Subcutaneous abdominal adipose tissue (tissue), 5 donors: ENCODE results near the gene SYT7.
"Not testable (repeated sequence)": the region's sequence is repeated elsewhere in the genome, so short reads cannot be mapped to it uniquely, and the experiment has no call there.

Source experiments
- H3K27ac ChIP-seq: one replicate; pipeline ENCODE4 v1.7.0; 2013; ENCODE audit warnings: low read depth, mild to moderate bottlenecking, inconsistent platforms, low read length, moderate library complexity
- H3K27me3 ChIP-seq, 5 donors: one replicate each; pipeline ENCODE4 v1.7.0; 2013; ENCODE audit warnings: low read length in 5 of 5, inconsistent platforms in 1 of 5; ENCODE audit not compliant: control insufficient read depth in 5 of 5, insufficient read depth in 4 of 5
- H3K36me3 ChIP-seq, 5 donors: one replicate each; pipeline ENCODE4 v1.7.0; 2013; ENCODE audit warnings: low read length in 5 of 5; ENCODE audit not compliant: control insufficient read depth in 5 of 5, insufficient read depth in 5 of 5
- H3K4me1 ChIP-seq, 5 donors: one replicate each; pipeline ENCODE4 v1.7.0; 2013; ENCODE audit warnings: low read length in 5 of 5, mild to moderate bottlenecking in 3 of 5, moderate library complexity in 1 of 5; ENCODE audit not compliant: control insufficient read depth in 5 of 5, insufficient read depth in 5 of 5
- H3K4me3 ChIP-seq, 5 donors: one replicate each; pipeline ENCODE4 v1.7.0; 2013; ENCODE audit warnings: low read length in 5 of 5, low read depth in 1 of 5
- H3K9ac ChIP-seq, 5 donors: one replicate each; pipeline ENCODE4 v1.7.0; 2013; ENCODE audit warnings: low read length in 5 of 5, mild to moderate bottlenecking in 4 of 5, moderate library complexity in 3 of 5
- H3K9me3 ChIP-seq, 5 donors: one replicate each; pipeline ENCODE4 v1.7.0; 2013; ENCODE audit warnings: low read length in 5 of 5; ENCODE audit not compliant: control insufficient read depth in 5 of 5
- donor health status: healthy.
- donor health status: healthy.
- donor health status: healthy.
- donor health status: healthy.
- donor health status: healthy.

Gene SYT7

GRCh38 chr11:61619471-61620226 lies 38.8 kb upstream of the SYT7 start:
- Histone ChIP-seq H3K36me3 (no peaks in the 10 kb centered on the region), H3K4me1 (no peaks in the 10 kb centered on the region), H3K27me3 (peaks cover 2 to 24% (median 5%) of the 10 kb centered on the region in 5 donors), H3K27ac (no peak overlapping the region), H3K4me3 (no peak overlapping the region), H3K9me3 (no peaks in the 10 kb centered on the region), H3K9ac (no peak overlapping the region)

- Histone ChIP-seq H3K27me3 (peaks cover 2 to 24% (median 7%) of the 10 kb centered on the region in 5 donors), H3K9ac (no peak overlapping the region), H3K9me3 (no peaks in the 10 kb centered on the region), H3K27ac (no peak overlapping the region), H3K36me3 (no peaks in the 10 kb centered on the region), H3K4me3 (no peak overlapping the region), H3K4me1 (no peaks in the 10 kb centered on the region)
Observed at GRCh38 chr11:61618978-61619377, 38.1 kb upstream of the SYT7 start.

- Histone ChIP-seq H3K27ac (no peak overlapping the region), H3K9ac (no peak overlapping the region), H3K9me3 (no peaks in the 10 kb centered on the region), H3K27me3 (peaks cover 7 to 30% (median 10%) of the 10 kb centered on the region in 5 donors), H3K36me3 (no peaks in the 10 kb centered on the region), H3K4me3 (no peak overlapping the region), H3K4me1 (no peaks in the 10 kb centered on the region)
Observed at GRCh38 chr11:61617515-61617914, 36.6 kb upstream of the SYT7 start.

- H3K9ac ChIP-seq: no peak overlapping the region
- H3K27ac ChIP-seq: no peak overlapping the region
- no peak overlapping the region for H3K4me3 ChIP-seq
- H3K27me3 ChIP-seq: peaks cover 7 to 30% (median 11%) of the 10 kb centered on the region in 5 donors
- H3K4me1 ChIP-seq: no peaks in the 10 kb centered on the region
- H3K36me3 ChIP-seq: no peaks in the 10 kb centered on the region
- peaks cover 0 to 5% (median 0%) of the 10 kb centered on the region in 5 donors for H3K9me3 ChIP-seq
Observed at GRCh38 chr11:61616434-61616833, 35.6 kb upstream of the SYT7 start.

- not testable (repeated sequence) for H3K9me3 ChIP-seq, H3K4me3 ChIP-seq, H3K4me1 ChIP-seq, H3K36me3 ChIP-seq, H3K27ac ChIP-seq, H3K9ac ChIP-seq
- peaks cover 7 to 30% (median 22%) of the 10 kb centered on the region in 5 donors for H3K27me3 ChIP-seq
Observed at GRCh38 chr11:61614782-61615181, 33.9 kb upstream of the SYT7 start.

- Histone ChIP-seq H3K27ac (no peak overlapping the region), H3K36me3 (no peaks in the 10 kb centered on the region), H3K9me3 (peaks cover 0 to 5% (median 0%) of the 10 kb centered on the region in 5 donors), H3K27me3 (peaks cover 2 to 33% (median 24%) of the 10 kb centered on the region in 5 donors), H3K4me3 (no peak overlapping the region), H3K4me1 (no peaks in the 10 kb centered on the region), H3K9ac (no peak overlapping the region)
Observed at GRCh38 chr11:61613870-61614269, 33.0 kb upstream of the SYT7 start.

GRCh38 chr11:61613051-61613450 lies 32.2 kb upstream of the SYT7 start:
- no peak overlapping the region for H3K27ac ChIP-seq
- H3K27me3 ChIP-seq: peaks cover 0 to 36% (median 30%) of the 10 kb centered on the region in 5 donors
- H3K9ac ChIP-seq: no peak overlapping the region
- peaks cover 0 to 5% (median 0%) of the 10 kb centered on the region in 5 donors for H3K9me3 ChIP-seq
- no peaks in the 10 kb centered on the region for H3K4me1 ChIP-seq
- H3K4me3 ChIP-seq: no peak overlapping the region
- no peaks in the 10 kb centered on the region for H3K36me3 ChIP-seq

GRCh38 chr11:61611309-61611708 lies 30.4 kb upstream of the SYT7 start:
- H3K4me1 ChIP-seq: no peaks in the 10 kb centered on the region
- H3K9me3 ChIP-seq: peaks cover 0 to 5% (median 0%) of the 10 kb centered on the region in 5 donors
- H3K4me3 ChIP-seq: no peak overlapping the region
- no peaks in the 10 kb centered on the region for H3K36me3 ChIP-seq
- no peak overlapping the region for H3K27ac ChIP-seq
- peaks cover 0 to 36% (median 30%) of the 10 kb centered on the region in 5 donors for H3K27me3 ChIP-seq
- H3K9ac ChIP-seq: no peak overlapping the region

- H3K4me1 ChIP-seq: no peaks in the 10 kb centered on the region
- no peak overlapping the region for H3K9ac ChIP-seq
- H3K27me3 ChIP-seq: peaks cover 0 to 36% (median 30%) of the 10 kb centered on the region in 5 donors
- H3K4me3 ChIP-seq: no peak overlapping the region
- H3K36me3 ChIP-seq: no peaks in the 10 kb centered on the region
- H3K27ac ChIP-seq: no peak overlapping the region
- peaks cover 0 to 5% (median 0%) of the 10 kb centered on the region in 5 donors for H3K9me3 ChIP-seq
Observed at GRCh38 chr11:61610905-61611304, 30.0 kb upstream of the SYT7 start.

GRCh38 chr11:61609980-61610366 lies 29.1 kb upstream of the SYT7 start:
- Histone ChIP-seq H3K36me3 (no peaks in the 10 kb centered on the region), H3K9ac (no peak overlapping the region), H3K27me3 (peaks cover 0 to 36% (median 30%) of the 10 kb centered on the region in 5 donors), H3K27ac (no peak overlapping the region), H3K4me1 (no peaks in the 10 kb centered on the region), H3K4me3 (no peak overlapping the region), H3K9me3 (peaks cover 0 to 5% (median 0%) of the 10 kb centered on the region in 5 donors)
